Transverse colon (tissue), 4 donors: ENCODE results near the gene NUPR1. TPM values are rescaled to one million over a fixed set of nuclear protein-coding genes. Genes with fewer than 3 reads are reported as not detected.

Source experiments
- DNase-seq: peaks from one replicate; pipeline ENCODE4 v3.0.0-alpha.2; 2019
- H3K27ac ChIP-seq, 4 donors: fragments of 200-600 bp; sonication (generic); 2 replicates each; pipeline ENCODE4 v1.5.1; 2016 to 2018; ENCODE audit warnings: inconsistent platforms in 4 of 4
- H3K27me3 ChIP-seq: fragments of 200-600 bp; sonication (generic); 2 replicates; pipeline ENCODE4 v1.5.1; 2017; ENCODE audit warnings: inconsistent platforms
- H3K36me3 ChIP-seq, 4 donors: fragments of 200-600 bp; sonication (generic); 2 replicates each; pipeline ENCODE4 v1.5.1; 2017 to 2019; ENCODE audit warnings: inconsistent platforms in 4 of 4
- H3K4me1 ChIP-seq, 4 donors: fragments of 200-600 bp; sonication (generic); 2 replicates each; pipeline ENCODE4 v1.5.1; 2017 to 2020; ENCODE audit warnings: inconsistent platforms in 4 of 4
- H3K4me3 ChIP-seq, 4 donors: fragments of 200-600 bp; sonication (generic); 1 replicate in 1 of 4; 2 replicates in 3 of 4; pipeline versions ENCODE4 v1.5.1 to v1.6.1; 2017 to 2019; ENCODE audit warnings: inconsistent platforms in 4 of 4
- H3K9me3 ChIP-seq, 2 donors: fragments of 200-600 bp; sonication (generic); 2 replicates each; pipeline ENCODE4 v1.5.1; 2017 to 2019; ENCODE audit warnings: inconsistent platforms in 2 of 2
- EP300 ChIP-seq: sonication (generic); formaldehyde crosslinking; IDR thresholded peaks from one replicate; pipeline ENCODE4 v1.6.1; 2017; ENCODE audit warnings: antibody characterized with exemption, low read depth
- POLR2A ChIP-seq: fragments of 450-650 bp; IDR thresholded peaks from one replicate; pipeline ENCODE4 v1.6.1; 2016; ENCODE audit warnings: antibody characterized with exemption, mild to moderate bottlenecking, moderate library complexity
- POLR2AphosphoS5 ChIP-seq, 3 donors: sonication (generic); formaldehyde crosslinking; IDR thresholded peaks; one replicate each; pipeline ENCODE4 v1.6.1; 2016; ENCODE audit warnings: antibody characterized with exemption in 3 of 3
- WGBS, 2 donors: methylation state at CpG; one replicate each; pipeline ENCODE4 v1.1.5; 2018; ENCODE audit warnings: low coverage in 1 of 2; 5-methylcytosine and 5-hydroxymethylcytosine counted together
- in situ Hi-C, 4 donors: fragments of 200-750 bp; cut with MboI; loops; one replicate each; pipeline versions ENCODE4 v1.15.0 to v1.15.1; 2017; ENCODE audit warnings: low sequenced_read_pairs in 3 of 4, low pct_ligation_motif_present in 1 of 4, low pct_unique_long_range_greater_than_20kb in 1 of 4
- intact Hi-C: fragments of 100-400 bp; cut with DNase I; formaldehyde crosslinking; loops from one replicate; pipeline ENCODE4 v1.15.1; 2023; ENCODE audit warnings: low total_unique reads
- total RNA-seq, 4 donors: library from RNA; depleted of rRNA; stranded (reverse); fragments of >200 nt; gene quantifications; one replicate each; pipeline ENCODE4 v1.1.0, GENCODE V29; 2016
- TF ChIP-seq, protein P1 (sequence below), 5 experiments: fragments of 200-600 bp in 3 of 5; fragments of 450-650 bp in 2 of 5; sonication (generic) in 3 of 5; IDR thresholded peaks; 1 replicate in 2 of 5; 2 replicates in 3 of 5; pipeline ENCODE4 v1.5.1; 2016 to 2017; ENCODE audit warnings: antibody characterized with exemption in 5 of 5, inconsistent platforms in 3 of 5, mild to moderate bottlenecking in 2 of 5, moderate library complexity in 1 of 5

The NUPR1 gene
- total RNA-seq, 4 donors from 2014 or later: 15.3 to 85.6 (median 23.6) TPM

- in situ Hi-C loops (no loop called here), intact Hi-C loops (no loop called here)
- no peaks in the 10 kb centered on the region for H3K36me3 ChIP-seq
- H3K4me1 ChIP-seq: peaks cover 5 to 55% (median 39%) of the 10 kb centered on the region in 4 donors
- DNase-seq: peak; percentile 63
- TF ChIP-seq POLR2A: peak; percentile 47
- TF ChIP-seq EP300: no peak
- TF ChIP-seq, protein P1, sequence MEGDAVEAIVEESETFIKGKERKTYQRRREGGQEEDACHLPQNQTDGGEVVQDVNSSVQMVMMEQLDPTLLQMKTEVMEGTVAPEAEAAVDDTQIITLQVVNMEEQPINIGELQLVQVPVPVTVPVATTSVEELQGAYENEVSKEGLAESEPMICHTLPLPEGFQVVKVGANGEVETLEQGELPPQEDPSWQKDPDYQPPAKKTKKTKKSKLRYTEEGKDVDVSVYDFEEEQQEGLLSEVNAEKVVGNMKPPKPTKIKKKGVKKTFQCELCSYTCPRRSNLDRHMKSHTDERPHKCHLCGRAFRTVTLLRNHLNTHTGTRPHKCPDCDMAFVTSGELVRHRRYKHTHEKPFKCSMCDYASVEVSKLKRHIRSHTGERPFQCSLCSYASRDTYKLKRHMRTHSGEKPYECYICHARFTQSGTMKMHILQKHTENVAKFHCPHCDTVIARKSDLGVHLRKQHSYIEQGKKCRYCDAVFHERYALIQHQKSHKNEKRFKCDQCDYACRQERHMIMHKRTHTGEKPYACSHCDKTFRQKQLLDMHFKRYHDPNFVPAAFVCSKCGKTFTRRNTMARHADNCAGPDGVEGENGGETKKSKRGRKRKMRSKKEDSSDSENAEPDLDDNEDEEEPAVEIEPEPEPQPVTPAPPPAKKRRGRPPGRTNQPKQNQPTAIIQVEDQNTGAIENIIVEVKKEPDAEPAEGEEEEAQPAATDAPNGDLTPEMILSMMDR (IDR thresholded peaks at IDR 0.05): no peak
- TF ChIP-seq POLR2AphosphoS5 (IDR thresholded peaks at IDR 0.05): peak in 1 of 3 donors; percentile 49
- WGBS, 2 donors: 34 to 50% methylated on average over 7 to 13 of the region's 13 CpGs
- H3K9me3 ChIP-seq: no peaks in the 10 kb centered on the region
- H3K4me3 ChIP-seq: peak overlapping the region in 3 of 4 donors; percentile 33 to 61 (median 43)
- no peaks in the 10 kb centered on the region for H3K27me3 ChIP-seq
- peak overlapping the region; percentile 89 to 98 (median 95) for H3K27ac ChIP-seq
Observed at GRCh38 chr16:28495098-28495793, 43.5 kb downstream of the NUPR1 start.

DNA sequence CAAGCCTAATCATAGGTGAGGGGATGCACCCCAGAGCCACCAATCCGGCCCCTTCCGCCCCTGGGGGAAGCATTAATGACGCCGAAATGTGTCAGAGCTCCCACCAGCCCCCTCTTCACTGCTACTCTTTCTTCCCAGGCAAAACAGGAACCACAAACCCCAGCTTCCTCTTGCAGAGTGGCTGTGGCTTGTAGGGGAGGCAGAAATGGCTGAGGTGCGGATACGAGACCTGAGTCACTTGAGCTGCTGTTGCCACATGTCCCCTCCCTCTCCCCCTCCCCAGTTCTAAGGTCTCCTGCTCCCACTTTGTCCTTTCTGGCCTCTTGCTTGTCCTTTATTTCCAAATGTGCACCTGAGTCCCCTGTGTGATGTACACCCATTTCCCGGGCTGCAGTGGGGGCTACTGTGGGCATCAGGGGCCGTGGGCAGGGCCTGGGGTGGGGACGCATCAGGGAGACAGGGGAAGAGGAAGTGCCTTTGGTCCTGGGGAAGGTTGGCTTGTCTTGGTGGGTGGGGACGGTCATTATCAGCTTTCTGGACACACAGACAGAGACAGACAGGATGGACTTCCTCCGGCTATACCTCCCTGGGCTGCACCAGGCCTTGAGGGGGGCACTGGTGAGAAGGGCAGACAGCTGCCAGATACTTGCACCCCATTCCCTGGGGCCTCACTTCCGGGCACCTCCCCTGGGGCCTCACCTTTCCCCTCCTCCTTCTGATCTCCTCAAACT is 44.5 kb downstream of the NUPR1 start, which contains the start of gene APOBR:
TSS of gene APOBR (plus strand) at position 523 of the 731 bp plus-strand sequence. CDS start at position 562, 39 bp downstream.
- 31 to 46% methylated on average over 4 to 12 of the region's 12 CpGs for whole genome bisulfite sequencing, 2 donors
- peak; percentile 75 for DNase-seq
- in situ Hi-C loops: no loop called here
- Histone ChIP-seq H3K4me1 (peaks cover 5 to 65% (median 39%) of the 10 kb centered on the region in 4 donors), H3K27ac (peak within 1 kb of the TSS; percentile 89 to 98 (median 95)), H3K4me3 (peak within 1 kb of the TSS in 3 of 4 donors; percentile 33 to 61 (median 43)), H3K9me3 (no peaks in the 10 kb centered on the region), H3K27me3 (no peaks in the 10 kb centered on the region), H3K36me3 (peaks cover 0 to 3% (median 1%) of the 10 kb centered on the region in 4 donors)
- TF ChIP-seq, protein P1 (IDR thresholded peaks at IDR 0.05): no peak
- TF ChIP-seq POLR2A: peak; percentile 48
- peak; percentile 22 to 47 (median 23) for TF ChIP-seq POLR2AphosphoS5 (IDR thresholded peaks at IDR 0.05)
- TF ChIP-seq EP300: no peak
- intact Hi-C loops: no loop called here

- Histone ChIP-seq H3K27me3 (no peaks in the 10 kb centered on the region), H3K9me3 (no peaks in the 10 kb centered on the region), H3K36me3 (peaks cover 0 to 15% (median 7%) of the 10 kb centered on the region in 4 donors), H3K4me3 (peak overlapping the region in 2 of 4 donors; percentile 80 to 100), H3K4me1 (peaks cover 5 to 73% (median 39%) of the 10 kb centered on the region in 4 donors), H3K27ac (peak overlapping the region; percentile 89 to 98 (median 95))
- TF ChIP-seq EP300 (no peak), POLR2AphosphoS5 (IDR thresholded peaks at IDR 0.05) (no peak)
- no peak for DNase-seq
- 41 to 52% methylated on average over 2 to 4 of the region's 4 CpGs for WGBS, 2 donors
- in situ Hi-C loops (no loop called here), intact Hi-C loops (no loop called here)
Observed at GRCh38 chr16:28492511-28492910, 46.3 kb downstream of the NUPR1 start.

- intact Hi-C loops (loop anchor here (1.0 kb wide), 1 partner anchor 46 kb away; the partner anchor contains the start of gene NUPR1), in situ Hi-C loops (no loop called here)
- peaks cover 5 to 70% (median 37%) of the 10 kb centered on the region in 4 donors for H3K4me1 ChIP-seq
- WGBS, 2 donors: 0 to 1% methylated on average over 2 to 21 of the region's 21 CpGs
- H3K27ac ChIP-seq: peak within 1 kb of the TSS; percentile 89 to 98 (median 95)
- H3K9me3 ChIP-seq: no peaks in the 10 kb centered on the region
- no peaks in the 10 kb centered on the region for H3K27me3 ChIP-seq
- peak; percentile 94 for DNase-seq
- TF ChIP-seq POLR2A (peak; percentile 53), POLR2AphosphoS5 (IDR thresholded peaks at IDR 0.05) (peak; percentile 62 to 78 (median 72)), EP300 (no peak)
- TF ChIP-seq, protein P1 (IDR thresholded peaks at IDR 0.05): no peak
- H3K36me3 ChIP-seq: peaks cover 0 to 15% (median 7%) of the 10 kb centered on the region in 4 donors
- H3K4me3 ChIP-seq: peak within 1 kb of the TSS; percentile 61 to 100 (median 86)
Observed at GRCh38 chr16:28491970-28492474, 46.8 kb downstream of the NUPR1 start, which contains the start of gene CLN3. TSS of gene CLN3 (minus strand) at chr16:28492074. CDS start at chr16:28491759, 315 bp downstream.
